ENCODE results near the gene TMEM121.
"Not testable (repeated sequence)": the region's sequence is repeated elsewhere in the genome, so short reads cannot be mapped to it uniquely, and the experiment has no call there.

TMEM121 gene

GRCh38 chr14:105528586-105529318 lies 2.4 kb downstream of the TMEM121 start:
- no peak for DNase-seq

DNA sequence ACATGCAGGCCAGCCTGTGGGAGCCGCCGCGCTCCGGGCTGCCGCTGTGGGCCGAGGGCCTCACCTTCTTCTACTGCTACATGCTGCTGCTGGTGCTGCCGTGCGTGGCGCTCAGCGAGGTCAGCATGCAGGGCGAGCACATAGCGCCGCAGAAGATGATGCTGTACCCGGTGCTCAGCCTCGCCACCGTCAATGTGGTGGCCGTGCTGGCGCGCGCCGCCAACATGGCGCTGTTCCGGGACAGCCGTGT lies 2.9 kb downstream of the TMEM121 start:
- no peak for DNase-seq

DNA sequence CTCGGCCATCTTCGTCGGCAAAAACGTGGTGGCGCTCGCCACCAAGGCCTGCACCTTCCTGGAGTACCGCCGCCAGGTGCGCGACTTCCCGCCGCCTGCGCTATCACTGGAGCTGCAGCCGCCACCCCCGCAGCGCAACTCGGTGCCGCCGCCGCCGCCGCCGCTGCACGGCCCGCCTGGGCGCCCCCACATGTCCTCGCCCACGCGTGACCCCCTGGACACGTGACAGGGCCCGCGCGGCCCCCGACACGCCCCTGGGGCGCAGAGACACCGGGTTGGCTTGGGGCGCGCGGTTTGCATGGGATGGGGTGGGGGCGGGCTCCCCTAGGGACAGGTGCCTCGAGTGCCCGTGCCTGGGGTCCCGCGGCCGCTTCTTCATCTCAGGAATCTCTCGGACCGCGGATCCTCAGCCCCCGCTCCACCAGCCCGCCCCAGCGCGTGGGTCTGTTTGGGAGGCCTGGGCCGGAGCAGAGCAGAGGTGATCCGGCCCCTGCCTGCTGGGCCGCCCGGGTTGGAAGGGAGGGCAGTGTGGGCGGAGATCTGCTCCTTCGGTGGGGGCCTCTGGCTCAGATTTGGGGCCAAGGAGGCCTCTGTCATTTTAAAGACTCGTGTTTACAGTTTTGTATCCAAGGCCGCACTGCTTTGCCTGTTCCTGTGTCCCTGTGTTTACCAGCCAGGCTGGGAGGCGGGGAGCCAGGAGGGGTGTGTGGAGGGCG lies 3.3 kb downstream of the TMEM121 start:
- DNase-seq: peak; percentile 20

DNA sequence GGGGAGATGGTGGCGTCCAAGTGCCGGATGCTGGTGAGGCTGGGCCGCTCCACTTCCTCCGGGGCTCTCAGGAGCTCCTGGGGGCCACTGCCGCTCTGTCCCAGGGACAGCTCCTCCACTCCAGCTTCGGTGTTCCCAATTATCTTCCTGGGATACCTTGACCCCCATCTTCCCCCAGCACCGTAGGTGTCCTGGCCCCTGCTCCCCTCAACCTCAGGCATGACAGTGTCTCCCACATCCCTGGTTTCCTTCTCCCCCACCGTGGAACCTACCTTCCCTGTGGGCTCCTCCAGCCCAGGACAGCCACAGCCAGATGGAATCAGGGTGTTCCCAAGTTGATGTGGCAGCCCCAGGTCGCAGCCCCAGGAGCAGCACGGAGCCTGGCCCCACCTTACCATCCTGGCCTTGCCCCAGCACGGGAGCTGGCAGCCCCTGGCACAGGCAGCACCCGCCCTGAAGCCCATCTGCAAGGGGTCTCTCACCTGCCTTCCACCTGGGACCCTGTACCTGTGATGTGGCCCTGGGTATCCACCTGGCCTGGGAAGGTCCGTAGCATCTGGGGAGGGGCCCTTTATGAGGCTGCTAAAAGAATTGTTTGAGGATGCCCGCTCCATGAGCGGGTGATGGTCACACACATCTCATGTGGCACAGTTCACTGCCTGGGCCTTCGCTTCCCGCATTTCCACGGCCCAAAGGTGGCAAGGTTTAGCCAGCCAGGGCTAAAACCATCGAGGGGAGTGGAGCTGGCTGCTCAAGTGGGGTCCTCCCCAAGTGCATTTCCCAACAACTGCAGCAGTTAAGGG lies 4.1 kb downstream of the TMEM121 start:
- no peak for DNase-seq

DNA sequence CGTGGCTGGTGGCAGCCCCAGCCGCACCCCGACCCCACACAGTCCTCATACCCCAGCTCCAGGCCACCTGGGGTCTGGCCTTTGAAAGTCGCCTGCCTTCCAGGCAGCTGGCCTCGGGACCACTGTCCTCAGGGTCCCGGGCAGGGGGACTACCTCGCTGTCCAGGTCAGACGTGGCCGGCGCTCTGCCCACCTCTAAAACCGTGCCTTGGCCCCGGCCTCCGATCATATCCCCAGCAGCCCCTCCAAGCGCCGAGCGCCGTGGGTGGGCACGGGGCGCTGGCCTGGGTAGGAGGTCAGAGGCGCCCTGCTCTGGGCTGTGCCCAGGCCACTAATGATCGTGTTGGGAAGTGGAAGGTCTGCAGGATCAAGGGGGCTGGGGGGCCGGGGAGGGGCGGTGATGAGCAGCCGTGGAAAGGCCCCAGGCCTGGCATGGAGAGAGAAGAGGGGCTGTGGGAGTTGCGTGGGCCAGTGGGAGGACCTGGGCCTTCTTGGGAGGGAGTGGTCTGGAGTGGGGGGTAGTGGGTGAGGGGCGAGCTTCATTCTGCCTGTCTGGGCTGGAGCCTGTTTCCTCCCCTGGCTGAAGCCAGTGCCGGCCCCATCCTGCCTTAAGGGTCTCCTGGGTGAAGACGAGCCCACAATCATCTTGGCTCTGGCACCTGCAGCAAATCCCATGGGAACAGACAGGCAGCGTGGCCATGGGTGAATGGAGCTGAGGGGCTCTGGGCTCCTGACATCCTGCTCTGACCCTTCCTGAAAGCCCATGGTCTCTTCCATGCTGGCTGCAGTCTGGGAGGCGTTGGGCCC lies 4.9 kb downstream of the TMEM121 start:
- no peak for DNase-seq

DNA sequence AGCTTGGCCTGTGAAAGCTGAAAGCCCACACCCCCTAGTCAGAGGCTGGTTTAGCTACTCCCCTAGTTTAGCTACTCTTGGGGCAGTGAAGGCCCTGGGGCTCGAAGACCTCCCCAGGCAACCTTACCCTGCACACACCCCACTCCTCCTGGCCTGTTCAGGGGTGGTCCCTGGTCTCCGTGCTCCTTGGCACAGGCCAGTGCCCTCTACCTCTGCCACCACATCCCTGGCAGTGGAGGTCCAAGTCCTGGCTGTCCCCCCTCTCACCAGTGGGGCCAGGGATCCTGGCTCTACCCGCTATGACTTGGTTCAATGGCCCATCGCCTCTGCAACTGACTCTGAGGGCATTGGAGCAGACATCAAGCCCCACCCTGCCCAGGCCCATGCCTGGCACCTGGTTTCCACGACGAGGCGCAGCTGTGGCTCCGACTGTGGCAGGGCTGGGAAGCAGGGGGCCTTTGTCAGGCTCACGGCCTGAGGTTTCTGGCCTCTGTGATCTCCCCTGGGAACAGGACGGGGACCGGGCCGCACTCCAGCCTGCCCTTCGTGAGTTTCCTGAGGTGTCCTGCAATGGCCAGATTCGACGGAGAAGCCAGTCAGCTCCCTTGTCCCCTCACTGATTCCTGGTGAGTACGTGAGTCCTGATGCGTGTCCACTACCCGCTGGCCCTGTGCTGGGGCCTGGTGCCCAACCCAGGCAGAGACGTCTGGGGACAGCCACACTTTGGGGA lies 5.7 kb downstream of the TMEM121 start:
- no peak for DNase-seq

DNA sequence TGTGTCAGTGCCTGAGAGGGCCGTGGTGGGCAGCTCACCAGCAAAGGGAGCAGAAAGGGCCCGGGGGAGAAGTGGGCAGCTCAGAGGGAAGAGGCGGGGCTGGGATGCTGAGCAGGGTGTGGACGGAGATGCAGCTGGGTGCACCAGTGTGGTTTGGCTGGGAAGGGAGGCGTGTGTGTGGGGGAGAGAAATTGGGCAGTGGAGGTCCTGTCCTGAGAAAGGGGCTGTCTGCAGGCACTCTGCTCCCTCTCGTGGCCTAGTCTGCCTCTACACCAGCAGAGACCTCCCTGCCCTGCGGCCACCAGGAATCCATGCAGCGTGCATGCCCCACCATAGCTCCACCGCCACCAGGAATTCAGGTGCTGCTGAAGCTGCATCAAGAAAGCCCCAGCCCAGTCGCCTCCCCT lies 6.4 kb downstream of the TMEM121 start:
- no peak for DNase-seq

GRCh38 chr14:105533391-105533790 lies 7.0 kb downstream of the TMEM121 start:
- no peak for DNase-seq

GRCh38 chr14:105533811-105534498 lies 7.6 kb downstream of the TMEM121 start:
- DNase-seq: no peak

GRCh38 chr14:105534586-105534985 lies 8.2 kb downstream of the TMEM121 start:
- no peak for DNase-seq

GRCh38 chr14:105536051-105536450 lies 9.7 kb downstream of the TMEM121 start:
- DNase-seq: no peak

- DNase-seq: no peak
These were observed 10.6 kb downstream of the TMEM121 start for GRCh38 chr14:105536691-105537579.

- DNase-seq: peak; percentile 76
These were observed 11.4 kb downstream of the TMEM121 start for GRCh38 chr14:105537580-105538474.

DNA sequence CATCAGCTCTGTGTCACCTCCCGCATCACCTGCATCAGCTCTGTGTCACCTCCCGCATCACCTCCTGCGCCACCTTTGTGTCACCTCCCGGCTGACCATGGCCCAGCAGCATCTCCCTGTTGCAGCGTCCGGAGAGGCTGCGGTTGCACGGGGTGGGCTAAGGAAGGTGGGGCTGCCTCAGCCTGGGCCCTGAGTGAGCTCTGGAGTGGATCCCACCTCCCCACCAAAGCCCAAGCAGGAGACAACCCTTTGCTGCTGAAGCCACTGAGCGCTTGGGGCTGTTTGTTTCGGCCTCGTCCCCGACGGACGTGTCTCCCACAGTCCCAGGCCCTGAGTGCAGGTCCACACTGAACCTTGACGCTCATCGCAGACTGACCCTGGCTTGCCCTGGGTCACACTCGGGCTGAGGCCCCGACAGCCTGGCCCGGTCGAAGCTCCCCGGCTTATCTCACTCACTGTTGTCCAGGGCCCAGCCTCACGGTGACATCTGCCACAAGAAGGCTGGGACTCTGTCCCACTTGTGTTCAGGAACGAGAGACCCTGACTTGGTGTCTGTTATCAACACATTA lies 12.2 kb downstream of the TMEM121 start:
- no peak for DNase-seq

DNA sequence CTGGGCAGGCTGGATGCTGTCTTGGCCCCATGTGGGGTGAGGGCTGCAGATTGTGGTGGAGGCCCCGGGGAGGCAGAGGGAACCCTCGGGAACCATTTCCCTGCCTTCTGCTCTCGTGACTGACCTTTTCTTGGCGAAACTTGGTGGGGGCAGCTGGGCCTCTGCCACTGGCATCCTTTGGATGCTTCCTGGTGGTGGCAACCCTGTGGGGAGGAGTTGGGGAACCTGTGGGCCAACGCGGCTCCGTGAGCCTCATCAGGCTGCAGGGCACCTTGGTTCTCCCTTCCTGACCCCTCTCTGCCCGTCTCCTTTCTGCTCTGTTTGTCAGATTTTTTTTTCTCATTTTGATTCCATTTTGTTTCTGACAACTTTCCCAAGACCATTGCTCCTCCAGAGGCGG lies 14.4 kb downstream of the TMEM121 start:
- DNase-seq: no peak

GRCh38 chr14:105541218-105541875 lies 15.0 kb downstream of the TMEM121 start:
- DNase-seq: no peak

DNA sequence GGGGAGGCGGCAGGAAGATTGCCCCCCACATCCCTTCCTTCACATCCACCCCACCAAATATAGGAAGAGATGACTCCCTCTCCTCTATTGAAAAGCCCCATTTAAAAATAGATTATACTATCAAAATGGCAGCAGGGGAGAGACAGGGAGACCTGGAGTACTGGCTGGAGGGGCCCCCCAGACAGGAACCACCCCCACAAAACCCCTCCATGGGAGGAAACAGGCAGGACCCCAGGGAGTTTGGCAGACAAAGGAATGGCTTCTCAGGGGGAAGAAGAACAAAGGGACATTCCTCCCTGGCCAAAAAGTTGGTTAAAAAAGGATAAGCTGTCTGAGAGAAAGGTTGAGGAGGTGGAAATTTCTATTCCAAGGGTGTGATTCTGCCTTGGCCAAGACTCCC lies 19.3 kb downstream of the TMEM121 start:
- DNase-seq: not testable (repeated sequence)

GRCh38 chr14:105546410-105546809 lies 20.0 kb downstream of the TMEM121 start:
- not testable (repeated sequence) for DNase-seq

DNA sequence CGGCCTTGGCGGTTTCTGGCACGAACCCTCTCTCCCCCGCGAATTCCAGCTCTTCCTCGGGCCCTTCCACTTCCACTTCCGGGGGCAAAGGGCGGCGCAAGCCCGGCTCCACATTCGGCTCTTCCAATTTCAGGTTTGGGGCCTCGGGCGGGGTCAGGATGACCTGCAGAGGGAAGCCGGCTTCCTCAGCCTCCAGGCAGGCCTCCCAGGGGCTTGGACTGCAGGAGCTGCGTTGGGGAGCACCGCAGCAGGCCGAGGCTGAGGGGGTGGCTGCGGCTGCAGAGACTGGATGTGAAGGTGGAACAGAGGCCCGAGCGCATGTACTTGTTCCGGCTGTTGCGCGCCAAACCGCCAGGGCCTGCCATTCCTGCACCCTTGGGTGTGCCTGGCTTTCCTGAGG lies 20.7 kb downstream of the TMEM121 start:
- DNase-seq: not testable (repeated sequence)

Measured in activated CD4-positive, alpha-beta T cell treated with anti-CD3 and anti-CD28 coated beads, Interleukin-2, Interleukin-6, amounts not matched to agents 100 ng/mL and 50 ng/mL, durations not matched to agents 16 hours and 8 hours (primary cell).